K562 (cell line): ENCODE measurements around the gene PLAAT3. TPM values are rescaled to one million over a fixed set of nuclear protein-coding genes. Genes with fewer than 3 reads are reported as not detected.
A peak's percentile ranks its signal among the peaks of the same experiment; 100 is the strongest.

ENCODE experiments used
- CCNT2 ChIP-seq: IDR thresholded peaks from 2 replicates; pipeline ENCODE4 v1.6.1; 2011; ENCODE audit warnings: borderline replicate concordance, low read depth, mild to moderate bottlenecking, moderate library complexity, mixed read lengths, low read length; ENCODE audit not compliant: insufficient read length; ENCODE audit errors: extremely low read depth
- CEBPB ChIP-seq: fragments of 450-650 bp; IDR thresholded peaks from 2 replicates; pipeline ENCODE4 v1.6.1; 2016; ENCODE audit warnings: missing genetic modification characterization, missing compliant biosample characterization
- CHAMP1 ChIP-seq: fragments of 450-650 bp; IDR thresholded peaks from 2 replicates; pipeline ENCODE4 v1.6.1; 2016; ENCODE audit warnings: mild to moderate bottlenecking
- CXXC5 ChIP-seq: fragments of 250-450 bp; sonication (Bioruptor Pico); IDR thresholded peaks from 2 replicates; pipeline ENCODE4 v1.8.0; 2022; ENCODE audit warnings: inconsistent platforms, mild to moderate bottlenecking, moderate library complexity
- EHMT2 ChIP-seq: fragments of 450-650 bp; IDR thresholded peaks from 2 replicates; pipeline ENCODE4 v1.6.1; 2018; ENCODE audit warnings: antibody characterized with exemption
- ESRRA ChIP-seq: fragments of 450-650 bp; IDR thresholded peaks from 2 replicates; pipeline ENCODE4 v1.6.1; 2014; ENCODE audit warnings: low read depth, mild to moderate bottlenecking, moderate library complexity, borderline replicate concordance
- GATAD2B ChIP-seq: fragments of 450-650 bp; IDR thresholded peaks from 2 replicates; pipeline ENCODE4 v1.6.1; 2017; ENCODE audit warnings: mild to moderate bottlenecking, borderline replicate concordance
- HMBOX1 ChIP-seq: sonication (generic); IDR thresholded peaks from 2 replicates; pipeline ENCODE4 v1.6.1; 2016
- JUND ChIP-seq, 2 experiments: IDR thresholded peaks; 2 replicates in 1 of 2; 3 replicates in 1 of 2; pipeline ENCODE4 v1.6.1; 2011; ENCODE audit warnings: borderline replicate concordance in 2 of 2, low read depth in 2 of 2, low read length in 2 of 2, improper control_type of control experiment in 1 of 2, missing biosample characterization in 1 of 2, missing genetic modification characterization in 1 of 2, missing genetic modification reagents in 1 of 2
- KAT8 ChIP-seq: fragments of 450-650 bp; IDR thresholded peaks from 2 replicates; pipeline ENCODE4 v1.6.1; 2016; ENCODE audit warnings: low read depth, mild to moderate bottlenecking
- KLF1 ChIP-seq: fragments of 450-650 bp; IDR thresholded peaks from 2 replicates; pipeline ENCODE4 v1.6.1; 2016; ENCODE audit warnings: missing genetic modification characterization, missing compliant biosample characterization
- KLF13 ChIP-seq: fragments of 450-650 bp; IDR thresholded peaks from 2 replicates; pipeline ENCODE4 v1.6.1; 2016; ENCODE audit warnings: missing genetic modification characterization, low read depth, mild to moderate bottlenecking, missing compliant biosample characterization, moderate library complexity, borderline replicate concordance
- MAFK ChIP-seq: IDR thresholded peaks from 2 replicates; pipeline ENCODE4 v1.6.1; 2011; ENCODE audit warnings: low read length, improper control_type of control experiment
- MAX ChIP-seq: sonication (generic); formaldehyde crosslinking; IDR thresholded peaks from 2 replicates; pipeline ENCODE4 v1.9.0; 2022; ENCODE audit warnings: mild to moderate bottlenecking, missing genetic modification reagents
- MTA2 ChIP-seq: fragments of 450-650 bp; IDR thresholded peaks from 2 replicates; pipeline ENCODE4 v1.6.1; 2016; ENCODE audit warnings: low read depth
- POLR2AphosphoS5 ChIP-seq: IDR thresholded peaks from 2 replicates; pipeline ENCODE4 v1.6.1; 2011; ENCODE audit warnings: mild to moderate bottlenecking, low read depth, low read length, moderate library complexity; ENCODE audit not compliant: control insufficient read depth, insufficient read depth
- STAT5A ChIP-seq: IDR thresholded peaks from 2 replicates; pipeline ENCODE4 v1.6.1; 2012; ENCODE audit warnings: low read length, inconsistent platforms, borderline replicate concordance
- TEAD4 ChIP-seq, 2 experiments: sonication (generic) in 1 of 2; formaldehyde crosslinking in 1 of 2; IDR thresholded peaks; 2 replicates each; pipeline versions ENCODE4 v1.6.1 to v1.8.0; 2012 to 2022; ENCODE audit warnings: borderline replicate concordance in 1 of 2, inconsistent platforms in 1 of 2, low read length in 1 of 2, mild to moderate bottlenecking in 1 of 2, missing genetic modification reagents in 1 of 2
- ZBTB12 ChIP-seq: fragments of 250-450 bp; sonication (Bioruptor Pico); IDR thresholded peaks from 2 replicates; pipeline ENCODE4 v1.4.0; 2020
- ZNF23 ChIP-seq: fragments of 250-450 bp; sonication (Bioruptor Pico); IDR thresholded peaks from 2 replicates; pipeline ENCODE4 v1.4.0; 2020; ENCODE audit warnings: mild to moderate bottlenecking
- ZNF354B ChIP-seq: fragments of 250-450 bp; sonication (Bioruptor Pico); IDR thresholded peaks from 2 replicates; pipeline ENCODE4 v1.4.0; 2020
- polyA plus RNA-seq, 8 experiments: library from polyadenylated mRNA; depleted of rRNA in 4 of 8; stranded (reverse) in 5 of 8; unstranded in 3 of 8; fragments of >200 nt; fragmentation: Nextera tagmentation in 2 of 8; fragmentation: Illumina TruSeq in 1 of 8; extraction: Ambion mirVana in 2 of 8; extraction: Trizol in 1 of 8; gene quantifications; 2 replicates each; pipeline versions ENCODE4 v1.2.1 to v1.2.3, GENCODE V29; 2011 to 2014; ENCODE audit warnings: inconsistent platforms in 1 of 8, missing spikeins in 1 of 8
- total RNA-seq, 7 experiments: library from RNA; depleted of rRNA in 6 of 7; stranded (reverse); fragments of >200 nt in 6 of 7; fragmentation: Illumina TruSeq in 2 of 7; extraction: Trizol in 2 of 7; gene quantifications; 2 replicates each; pipeline versions ENCODE4 v1.2.1 to v1.2.3, GENCODE V29; 2011 to 2021; ENCODE audit warnings: low replicate concordance in 1 of 7

PLAAT3 gene
- total and polyA plus RNA-seq, 9 of the 15 experiments (the other 6 are each of a cell fraction or from before 2014, with no cell fraction given): 0.80 to 2.7 (median 1.4) TPM

- TF ChIP-seq CHAMP1 (0 out of 2 replicates have a peak, but pooled peaks have one; percentile 16), ZNF23 (CRISPR knock-in tag) (no peak), KLF13 (no peak), MAFK (peak; percentile 92), HMBOX1 (no peak), EHMT2 (peak; percentile 35; the same call in 1 of the 2 replicates), CCNT2 (peak; percentile 49), POLR2AphosphoS5 (peak; percentile 38; the same call in 1 of the 2 replicates), CXXC5 (CRISPR knock-in tag) (peak; percentile 46), STAT5A (peak; percentile 68), GATAD2B (peak; percentile 96), ZBTB12 (CRISPR knock-in tag) (no peak), TEAD4 (IDR thresholded peaks at IDR 0.05; ENCODE audit: low read length) (peak; percentile 85), TEAD4 (CRISPR knock-in tag; IDR thresholded peaks at IDR 0.05; ENCODE audit: borderline replicate concordance) (no peak), MTA2 (peak; percentile 58), KAT8 (0 out of 2 replicates have a peak, but pooled peaks have one; percentile 33), MAX (CRISPR knock-in tag) (peak; percentile 52; the same call in 1 of the 2 replicates), CEBPB (tag) (peak; percentile 89), KLF1 (tag) (no peak), ZNF354B (CRISPR knock-in tag) (no peak), JUND (IDR thresholded peaks at IDR 0.05; ENCODE audit: borderline replicate concordance, low read depth, low read length) (peak; percentile 90), JUND (tag; IDR thresholded peaks at IDR 0.05; ENCODE audit: borderline replicate concordance, low read depth, low read length) (peak; percentile 87; the same call in 2 of the 3 replicates), ESRRA (peak; percentile 51)
Measured at GRCh38 chr11:63567044-63567840, 47.0 kb downstream of the PLAAT3 start (continued).
